ENCODE data around the gene DHRSX.

The DHRSX gene

DNA sequence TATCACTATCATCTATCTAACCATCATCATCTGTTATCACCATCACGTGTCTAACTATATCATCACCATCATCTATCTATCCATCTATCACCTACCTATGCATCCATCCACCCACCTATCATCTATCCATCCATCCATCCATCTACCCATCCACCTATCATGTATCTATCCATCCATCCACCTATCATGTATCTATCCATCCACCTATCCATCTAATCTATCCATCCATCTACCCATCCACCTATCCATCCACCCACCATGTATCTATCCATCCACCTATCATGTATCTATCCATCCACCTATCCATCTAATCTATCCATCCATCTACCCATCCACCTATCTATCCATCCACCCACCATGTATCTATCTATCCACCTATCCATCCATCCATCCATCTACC, 316.7 kb downstream of the DHRSX start:
- no peak for DNase-seq

DNA sequence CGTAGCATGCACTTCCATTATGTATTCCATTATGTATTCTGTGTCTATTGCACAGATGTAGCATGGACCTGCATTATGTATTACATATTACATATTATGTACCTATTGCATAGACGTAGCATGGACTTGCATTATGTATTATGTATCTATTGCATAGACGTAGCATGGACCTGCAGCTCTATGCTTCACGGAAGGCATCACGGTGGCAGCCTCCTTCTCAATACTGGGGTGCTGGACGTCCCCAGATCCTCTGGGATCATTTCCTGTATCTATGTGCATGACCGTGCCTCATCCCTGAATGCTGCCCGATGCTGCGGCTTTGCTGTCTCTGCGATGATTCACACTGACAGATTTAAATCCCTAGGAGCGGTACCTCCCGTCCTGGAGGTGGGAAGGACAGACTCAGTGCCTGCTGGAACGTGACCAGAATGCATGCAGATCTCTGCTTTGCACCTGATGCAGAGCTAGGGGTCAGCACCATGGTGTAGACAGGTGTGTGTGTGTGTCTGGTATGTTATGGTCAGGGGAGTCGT, 317.5 kb downstream of the DHRSX start:
- DNase-seq = no peak

DNA sequence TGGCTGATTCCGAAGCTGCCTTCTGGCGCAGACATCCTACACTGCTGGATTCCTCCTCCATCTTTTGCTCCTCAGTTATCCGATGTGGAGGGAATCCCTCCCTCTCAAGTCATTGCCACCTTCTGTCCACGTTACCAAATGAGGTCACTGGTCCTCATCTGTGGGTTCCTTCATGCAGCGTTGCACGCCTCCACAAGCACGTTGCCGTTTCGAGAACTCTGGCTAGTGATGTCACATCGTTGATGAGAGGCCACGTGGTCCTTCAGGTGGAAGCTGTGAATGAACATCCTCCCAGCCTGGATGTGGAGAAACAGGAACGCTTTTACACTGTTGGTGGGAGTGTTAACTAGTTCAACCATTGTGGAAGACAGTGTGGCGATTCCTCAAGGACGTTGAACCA, 323.2 kb downstream of the DHRSX start:
- DNase-seq = no peak

DNA sequence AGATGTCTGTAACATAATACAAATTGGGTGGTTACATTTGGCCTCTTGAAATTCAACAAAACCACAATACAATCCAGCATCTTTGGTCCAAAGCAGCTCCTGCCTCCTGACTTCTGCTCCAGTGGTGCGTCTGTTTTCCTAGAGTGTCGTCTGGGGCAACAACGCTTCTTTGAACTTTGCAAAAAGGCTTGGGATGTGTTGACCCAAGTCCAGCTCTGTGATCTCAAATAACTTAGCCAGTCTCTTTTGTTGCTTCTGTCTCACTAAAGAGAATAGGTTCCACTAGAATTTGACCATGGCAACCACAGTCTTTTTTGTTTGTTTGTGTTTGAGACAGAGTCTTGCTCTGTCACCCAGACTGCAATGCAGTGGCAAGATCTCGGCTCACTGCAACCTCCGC, 324.0 kb downstream of the DHRSX start:
- DNase-seq = no peak

DNA sequence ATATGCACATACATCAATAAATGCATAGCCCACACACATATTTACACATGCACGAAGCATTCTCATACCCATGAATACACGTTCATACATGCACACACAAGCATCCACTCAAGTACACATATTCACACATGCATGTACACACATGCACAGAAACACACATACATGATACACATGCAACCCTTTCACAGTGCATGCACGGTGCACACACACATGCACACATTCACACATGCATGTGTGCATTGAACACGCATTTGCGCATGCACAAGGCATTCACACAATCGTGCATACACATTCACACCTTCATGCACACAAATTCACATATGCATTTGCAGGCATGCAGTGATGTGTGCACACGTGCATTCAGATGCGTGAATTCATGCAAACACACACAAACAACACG, 324.5 kb downstream of the DHRSX start:
- DNase-seq = no peak

DNA sequence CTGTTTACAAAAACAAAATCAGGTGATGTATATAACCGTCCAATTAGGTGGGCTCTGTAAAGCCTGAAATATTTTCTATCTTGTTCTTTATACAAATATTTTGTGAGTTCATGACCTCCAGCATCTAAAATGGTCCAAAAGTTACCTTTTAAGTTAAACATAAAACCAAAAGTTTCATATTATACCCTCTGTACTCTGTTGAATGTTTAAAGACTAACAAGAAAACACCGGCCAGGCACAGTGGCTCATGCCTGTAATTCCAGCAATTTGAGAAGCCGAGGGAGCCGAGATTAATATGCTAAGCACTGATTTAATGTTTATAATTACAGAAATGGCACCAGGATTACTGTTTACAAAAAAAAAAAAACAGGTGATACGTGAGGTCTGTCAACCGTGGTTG, 328.4 kb downstream of the DHRSX start:
- no peak for DNase-seq
